Measurements from ENCODE around the gene ULK2.
"Not testable (repeated sequence)": the region's sequence is repeated elsewhere in the genome, so short reads cannot be mapped to it uniquely, and the experiment has no call there.

Gene ULK2

GRCh38 chr17:19860647-19861177 is 7.0 kb downstream of the ULK2 start:
- DNase-seq = not testable (repeated sequence)

- DNase-seq = no peak
Measured at GRCh38 chr17:19857640-19858039, 10.1 kb downstream of the ULK2 start.

DNA sequence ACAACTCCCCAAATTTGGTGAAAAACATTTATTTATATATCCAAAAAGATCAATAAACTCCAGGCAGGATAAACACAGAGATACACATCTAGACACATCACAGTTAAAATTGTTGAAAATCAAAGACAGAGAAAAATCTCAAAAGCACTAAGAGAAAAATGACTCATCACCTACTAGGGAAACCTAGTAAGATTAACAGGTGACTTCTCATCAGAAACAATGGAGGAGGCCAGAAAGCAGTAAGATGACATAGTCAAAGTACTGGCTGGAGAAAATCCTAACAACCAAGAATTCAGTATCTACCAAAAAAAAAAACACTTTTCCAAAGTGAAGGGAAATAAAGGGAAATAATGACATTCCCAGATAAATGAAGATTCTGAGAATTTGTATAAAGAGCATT is 33.8 kb downstream of the ULK2 start:
- no peak for DNase-seq

DNA sequence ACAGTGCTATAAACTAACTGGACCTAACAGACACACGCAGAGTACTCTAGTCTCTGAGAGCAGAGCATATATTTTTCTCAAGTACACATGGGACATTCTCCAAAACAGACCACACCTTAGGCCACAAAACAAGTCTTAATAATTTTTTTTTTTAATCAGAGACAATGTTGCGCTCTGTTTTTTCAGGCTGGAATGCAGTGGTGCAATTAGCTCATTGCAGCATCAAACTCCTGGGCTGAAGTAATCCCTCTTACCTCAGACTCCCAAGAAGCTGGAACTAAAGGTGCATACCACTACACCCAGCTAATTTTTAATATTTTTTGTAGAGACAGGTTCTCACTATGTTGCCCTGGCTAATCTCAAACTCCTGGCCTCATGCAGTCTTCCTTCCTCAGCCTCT is 37.7 kb downstream of the ULK2 start:
- no peak for DNase-seq

DNA sequence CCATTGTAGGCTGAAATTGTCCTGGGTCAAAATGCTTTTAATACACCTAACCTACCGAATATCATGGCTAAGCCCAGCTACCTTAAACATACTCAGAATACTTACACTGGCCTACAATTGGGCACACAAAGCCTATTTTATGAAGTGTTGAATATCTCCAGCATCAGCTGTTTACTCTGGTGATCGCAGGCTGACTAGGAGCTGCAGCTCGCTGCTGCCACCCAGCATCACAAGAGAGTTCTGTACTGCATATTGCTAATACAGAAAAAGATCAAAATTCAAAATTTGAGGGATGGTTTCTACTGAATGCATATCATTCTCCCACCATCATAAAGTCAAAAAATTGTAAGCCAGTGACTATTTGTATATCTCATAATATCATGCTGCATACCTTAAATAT is 55.3 kb downstream of the ULK2 start:
- peak; percentile 3 for DNase-seq

- DNase-seq = peak; percentile 9
Measured at GRCh38 chr17:19805006-19805405, 62.7 kb downstream of the ULK2 start.

- DNase-seq = no peak
Measured at GRCh38 chr17:19800571-19800970, 67.2 kb downstream of the ULK2 start.

DNA sequence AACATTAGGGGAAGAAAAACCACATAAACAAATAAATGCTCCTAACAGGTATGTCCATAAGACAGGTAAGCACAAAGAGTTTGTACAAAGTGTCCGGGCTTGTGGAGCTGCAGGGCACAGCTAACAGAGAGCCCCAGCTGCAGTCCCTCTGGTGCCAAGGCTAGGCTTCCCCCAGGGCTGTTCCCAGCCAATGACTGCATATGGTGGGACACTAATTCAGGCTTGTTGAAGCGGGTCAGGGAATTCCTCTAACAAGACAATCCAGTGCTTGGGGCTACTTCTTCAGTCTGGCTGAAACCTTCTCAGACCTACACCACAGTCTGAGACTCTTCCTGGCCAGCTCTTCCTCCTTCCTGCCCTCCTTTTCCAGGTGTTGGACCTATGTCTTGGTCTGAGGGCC is 67.9 kb downstream of the ULK2 start:
- DNase-seq = no peak

DNA sequence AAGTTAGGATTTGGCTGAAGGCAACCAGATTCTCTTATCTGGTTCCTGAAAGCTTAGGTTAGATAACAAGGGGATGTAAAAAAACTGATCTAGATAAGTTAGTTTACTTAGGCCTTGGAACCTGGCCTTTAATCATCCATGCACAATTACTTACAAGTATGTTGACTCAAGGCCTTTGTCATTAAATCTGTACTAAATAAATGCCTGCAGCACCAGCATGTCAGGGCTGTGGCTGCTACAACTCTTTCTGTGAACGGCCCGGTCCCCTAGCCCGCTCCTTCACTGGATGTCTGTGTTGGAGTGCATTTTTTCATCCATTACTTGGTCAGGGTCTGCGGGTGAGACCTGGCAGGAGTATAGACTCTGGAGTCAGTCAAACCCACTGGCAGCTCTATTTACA is 71.3 kb downstream of the ULK2 start:
- DNase-seq = no peak

GRCh38 chr17:19791918-19792550 is 75.7 kb downstream of the ULK2 start:
- no peak for DNase-seq

GRCh38 chr17:19787733-19788357 is 79.9 kb downstream of the ULK2 start:
- DNase-seq = no peak

- no peak for DNase-seq
Measured at GRCh38 chr17:19785854-19786253, 81.9 kb downstream of the ULK2 start.

- DNase-seq = no peak
Measured at GRCh38 chr17:19781488-19782458, 86.0 kb downstream of the ULK2 start.

GRCh38 chr17:19780846-19781245 is 86.9 kb downstream of the ULK2 start:
- DNase-seq = no peak

GRCh38 chr17:19773534-19773933 is 94.2 kb downstream of the ULK2 start:
- no peak for DNase-seq

GRCh38 chr17:19771971-19772630 is 95.6 kb downstream of the ULK2 start:
- no peak for DNase-seq

- no peak for DNase-seq
Measured at GRCh38 chr17:19770985-19771735, 96.6 kb downstream of the ULK2 start.

GRCh38 chr17:19769946-19770652 is 97.6 kb downstream of the ULK2 start:
- DNase-seq = peak; percentile 77

DNA sequence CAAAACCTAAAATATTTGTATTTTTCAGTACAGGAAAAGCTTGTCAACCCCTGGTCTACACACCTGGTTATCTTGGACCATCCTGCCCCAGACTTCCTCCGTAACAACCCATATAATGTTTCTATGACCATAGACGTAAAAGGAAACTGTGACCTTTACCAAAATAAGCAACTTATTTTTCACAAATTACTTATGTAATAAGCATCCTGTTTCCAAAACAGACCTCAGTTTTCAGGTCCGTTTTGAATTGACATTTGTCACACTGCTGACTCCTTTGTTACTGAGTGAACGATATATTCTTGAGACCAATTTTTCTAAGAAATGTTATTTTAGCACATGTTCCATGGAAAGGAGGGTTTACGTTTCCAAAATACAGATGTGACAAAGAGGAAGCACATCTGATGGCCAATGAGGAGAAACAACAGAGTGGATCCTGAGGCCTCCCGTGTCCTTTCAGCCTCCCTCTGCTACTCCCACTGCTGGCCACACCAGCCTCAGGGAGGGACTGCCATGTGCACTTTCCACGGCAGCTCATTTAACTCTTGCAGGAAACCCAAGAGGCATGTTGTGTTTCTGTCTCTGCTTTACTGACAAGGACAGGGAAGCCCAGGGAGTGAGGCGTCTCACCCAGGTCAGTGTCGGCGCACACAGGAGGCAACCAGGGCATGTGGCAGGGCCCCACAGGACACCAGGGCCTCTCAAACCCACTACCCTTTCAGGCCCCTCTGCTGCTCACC is 99.5 kb downstream of the ULK2 start:
- no peak for DNase-seq

GRCh38 chr17:19766421-19767270 is 101.1 kb downstream of the ULK2 start:
- peak; percentile 51 for DNase-seq

All from fibroblast of upper back skin (primary cell).